ENCODE results near the gene PUM2. TPM values are rescaled to one million over a fixed set of nuclear protein-coding genes. Genes with fewer than 3 reads are reported as not detected.
A peak's percentile ranks its signal among the peaks of the same experiment; 100 is the strongest.

Gene PUM2
- total RNA-seq, 5 donors from 2014 or later (not counting 1 experiment from before 2014, with no cell fraction given): 128 to 154 (median 138) TPM

DNA sequence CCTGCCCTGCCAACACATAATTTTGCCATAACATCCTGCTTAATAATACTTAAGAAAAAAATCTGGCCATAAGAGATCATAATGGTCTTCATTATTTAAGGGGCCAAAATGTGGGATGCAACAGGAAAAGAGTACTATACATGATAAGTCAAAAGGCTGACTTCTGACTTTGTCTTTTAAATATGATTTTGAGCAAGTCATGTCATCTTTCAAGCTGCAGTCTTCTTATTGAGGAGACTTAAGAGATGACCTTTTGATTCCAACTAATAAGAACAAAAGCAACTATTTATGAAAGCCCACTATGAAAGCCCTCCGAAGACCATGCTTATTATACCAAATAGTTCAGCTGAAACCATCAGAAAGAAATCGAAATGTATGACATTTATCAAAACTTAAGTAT lies 41.6 kb downstream of the PUM2 start:
- ATAC-seq (replicated peaks in 1 of 4) (no peak), DNase-seq (no peak)
- Mint-ChIP-seq H3K27me3 (no peaks in the 10 kb centered on the region), H3K4me1 (peaks cover 22 to 29% (median 26%) of the 10 kb centered on the region in 3 donors), H3K9me3 (no peaks in the 10 kb centered on the region), H3K27ac (no peak overlapping the region), H3K4me3 (no peak overlapping the region), H3K36me3 (peaks cover 47% of the 10 kb centered on the region)
- WGBS (ENCODE audit: insufficient coverage): 100% methylated on average over 1 of the region's 2 CpGs
- Histone ChIP-seq H3K4me3 (ENCODE audit: control insufficient read depth in 1 of 2, extremely low read depth in 1 of 2, low read length in 1 of 2) (no peak overlapping the region), H3K27me3 (replicated peaks in 1 of 2; ENCODE audit: control insufficient read depth in 2 of 2, extremely low read depth in 1 of 2, insufficient read depth in 2 of 2, low read length in 1 of 2) (no peaks in the 10 kb centered on the region), H3K27ac (ENCODE audit: low read length) (no peak overlapping the region), H3K9me3 (no peaks in the 10 kb centered on the region), H3K4me1 (ENCODE audit: control insufficient read depth in 1 of 2, extremely low read depth in 1 of 2, insufficient read depth in 2 of 2, low read length in 2 of 2) (peaks cover 0 to 2% of the 10 kb centered on the region in 2 experiments), H3K36me3 (ENCODE audit: control insufficient read depth in 2 of 2, extremely low read depth in 1 of 2, insufficient read depth in 1 of 2, low read length in 1 of 2) (peaks cover 5 to 53% of the 10 kb centered on the region in 2 donors)
- ChIA-PET POLR2A (interaction anchor here in 1 of 2 donors (0.5 kb wide), 1 partner anchor 8 kb away, joined by 3 read pairs; no protein-coding TSS in a partner anchor), CTCF (no interaction called here)

DNA sequence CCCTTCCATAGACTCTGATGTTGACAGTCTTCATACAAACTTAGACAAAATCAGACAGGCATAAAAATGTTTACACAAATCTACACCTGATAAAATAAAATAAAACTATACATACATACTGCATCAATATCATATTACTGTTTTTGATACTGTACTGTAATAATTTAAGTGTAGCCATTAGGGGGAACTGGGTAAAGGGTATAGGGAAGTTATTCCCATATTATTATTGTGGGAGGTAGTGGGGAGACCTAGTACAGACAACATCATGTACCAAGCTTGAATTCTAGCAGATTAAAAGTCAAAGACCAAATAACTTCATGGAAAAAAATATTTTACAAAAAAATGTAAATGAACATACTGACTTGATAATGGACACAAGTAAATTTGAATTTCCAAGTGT lies 43.3 kb downstream of the PUM2 start:
- Histone ChIP-seq H3K9me3 (no peaks in the 10 kb centered on the region), H3K4me3 (ENCODE audit: control insufficient read depth in 1 of 2, extremely low read depth in 1 of 2, low read length in 1 of 2) (no peak overlapping the region), H3K4me1 (ENCODE audit: control insufficient read depth in 1 of 2, extremely low read depth in 1 of 2, insufficient read depth in 2 of 2, low read length in 2 of 2) (no peaks in the 10 kb centered on the region), H3K36me3 (ENCODE audit: control insufficient read depth in 2 of 2, extremely low read depth in 1 of 2, insufficient read depth in 1 of 2, low read length in 1 of 2) (peaks cover 5 to 56% of the 10 kb centered on the region in 2 donors), H3K27ac (ENCODE audit: low read length) (no peak overlapping the region), H3K27me3 (replicated peaks in 1 of 2; ENCODE audit: control insufficient read depth in 2 of 2, extremely low read depth in 1 of 2, insufficient read depth in 2 of 2, low read length in 1 of 2) (no peaks in the 10 kb centered on the region)
- ATAC-seq (replicated peaks in 1 of 4): no peak
- Mint-ChIP-seq H3K27me3 (no peaks in the 10 kb centered on the region), H3K4me1 (peaks cover 18 to 27% (median 21%) of the 10 kb centered on the region in 3 donors), H3K4me3 (no peak overlapping the region), H3K36me3 (peaks cover 46% of the 10 kb centered on the region), H3K27ac (no peak overlapping the region), H3K9me3 (no peaks in the 10 kb centered on the region)
- POLR2A ChIA-PET: no interaction called here
- CTCF ChIA-PET: no interaction called here
- DNase-seq: no peak

DNA sequence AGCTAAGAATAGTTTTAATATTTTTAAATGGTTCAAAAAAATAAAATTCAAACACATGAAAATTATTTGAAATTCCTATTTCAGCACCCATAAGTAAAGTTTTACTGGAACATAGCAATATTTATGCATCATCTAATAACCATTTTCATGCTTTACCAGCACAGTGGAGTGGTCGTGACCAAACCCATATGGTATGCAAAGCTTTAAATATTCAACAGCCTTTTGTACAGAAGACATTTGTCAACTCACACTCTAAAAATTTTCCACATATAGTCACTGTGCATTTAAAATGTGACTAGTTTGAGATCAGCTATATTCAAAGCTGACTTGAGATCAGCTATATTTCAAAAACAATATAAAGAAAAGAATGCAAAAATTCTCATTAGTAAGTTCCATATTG lies 46.2 kb downstream of the PUM2 start:
- ChIA-PET CTCF (interaction anchor here (0.8 to 1.6 kb wide), 4 partner anchors 11 to 60 kb away, joined by 3 to 10 read pairs (median 3); no protein-coding TSS in a partner anchor), POLR2A (interaction anchor here in 1 of 2 donors (1.6 kb wide), 1 partner anchor 22 kb away, joined by 8 read pairs; no protein-coding TSS in a partner anchor)
- no peak overlapping the region for H3K4me3 Mint-ChIP-seq
- DNase-seq: no peak
- no peaks in the 10 kb centered on the region for H3K9me3 Mint-ChIP-seq
- no peaks in the 10 kb centered on the region for H3K27me3 Mint-ChIP-seq
- H3K27ac Mint-ChIP-seq: no peak overlapping the region
- WGBS (ENCODE audit: insufficient coverage): no CpG with 5 or more reads among the region's 1 CpG
- no peaks in the 10 kb centered on the region for H3K9me3 ChIP-seq
- H3K27me3 ChIP-seq (replicated peaks in 1 of 2; ENCODE audit: control insufficient read depth in 2 of 2, extremely low read depth in 1 of 2, insufficient read depth in 2 of 2, low read length in 1 of 2): no peaks in the 10 kb centered on the region
- H3K27ac ChIP-seq (ENCODE audit: low read length): no peak overlapping the region
- peaks cover 5 to 67% of the 10 kb centered on the region in 2 donors for H3K36me3 ChIP-seq (ENCODE audit: control insufficient read depth in 2 of 2, extremely low read depth in 1 of 2, insufficient read depth in 1 of 2, low read length in 1 of 2)
- H3K4me1 ChIP-seq (ENCODE audit: control insufficient read depth in 1 of 2, extremely low read depth in 1 of 2, insufficient read depth in 2 of 2, low read length in 2 of 2): no peaks in the 10 kb centered on the region
- peaks cover 17 to 27% (median 18%) of the 10 kb centered on the region in 3 donors for H3K4me1 Mint-ChIP-seq
- ATAC-seq (replicated peaks in 1 of 4): no peak
- no peak overlapping the region for H3K4me3 ChIP-seq (ENCODE audit: control insufficient read depth in 1 of 2, extremely low read depth in 1 of 2, low read length in 1 of 2)
- H3K36me3 Mint-ChIP-seq: peaks cover 48% of the 10 kb centered on the region

DNA sequence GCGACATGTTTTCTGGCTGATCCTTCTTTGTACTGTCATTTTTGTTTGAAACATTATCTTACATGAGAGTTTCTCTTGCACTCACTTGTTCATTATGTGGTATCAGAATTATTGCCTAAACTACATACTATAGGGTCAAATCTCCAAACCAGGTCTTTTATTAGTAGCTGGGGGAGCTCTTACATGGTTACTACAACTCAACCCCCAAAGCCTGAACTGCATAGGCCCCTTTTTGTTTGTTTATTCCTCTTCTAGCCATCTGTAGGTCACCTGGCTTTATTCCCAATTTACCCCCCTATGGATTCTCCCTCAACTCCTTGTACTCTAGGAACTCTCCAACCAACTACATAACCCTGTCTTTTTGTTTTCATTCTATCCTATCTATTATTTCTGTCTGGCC lies 46.7 kb downstream of the PUM2 start:
- Histone ChIP-seq H3K27me3 (replicated peaks in 1 of 2; ENCODE audit: control insufficient read depth in 2 of 2, extremely low read depth in 1 of 2, insufficient read depth in 2 of 2, low read length in 1 of 2) (no peaks in the 10 kb centered on the region), H3K27ac (ENCODE audit: low read length) (no peak overlapping the region), H3K36me3 (ENCODE audit: control insufficient read depth in 2 of 2, extremely low read depth in 1 of 2, insufficient read depth in 1 of 2, low read length in 1 of 2) (peaks cover 5 to 71% of the 10 kb centered on the region in 2 donors), H3K9me3 (no peaks in the 10 kb centered on the region), H3K4me1 (ENCODE audit: control insufficient read depth in 1 of 2, extremely low read depth in 1 of 2, insufficient read depth in 2 of 2, low read length in 2 of 2) (no peaks in the 10 kb centered on the region), H3K4me3 (ENCODE audit: control insufficient read depth in 1 of 2, extremely low read depth in 1 of 2, low read length in 1 of 2) (no peak overlapping the region)
- DNase-seq: no peak
- Mint-ChIP-seq H3K4me1 (peaks cover 13 to 24% (median 18%) of the 10 kb centered on the region in 3 donors), H3K27ac (peak overlapping the region in 1 of 2 donors; percentile 31), H3K4me3 (no peak overlapping the region), H3K9me3 (no peaks in the 10 kb centered on the region), H3K36me3 (peaks cover 44% of the 10 kb centered on the region), H3K27me3 (no peaks in the 10 kb centered on the region)
- ChIA-PET POLR2A (interaction anchor here in 1 of 2 donors (1.6 kb wide), 1 partner anchor 22 kb away, joined by 8 read pairs; no protein-coding TSS in a partner anchor), CTCF (interaction anchor here in 1 of 2 donors (0.8 to 1.1 kb wide), 3 partner anchors 11 to 60 kb away, joined by 3 read pairs; no protein-coding TSS in a partner anchor)
- WGBS (ENCODE audit: insufficient coverage): no CpG with 5 or more reads among the region's 1 CpG
- no peak for ATAC-seq (replicated peaks in 1 of 4)

DNA sequence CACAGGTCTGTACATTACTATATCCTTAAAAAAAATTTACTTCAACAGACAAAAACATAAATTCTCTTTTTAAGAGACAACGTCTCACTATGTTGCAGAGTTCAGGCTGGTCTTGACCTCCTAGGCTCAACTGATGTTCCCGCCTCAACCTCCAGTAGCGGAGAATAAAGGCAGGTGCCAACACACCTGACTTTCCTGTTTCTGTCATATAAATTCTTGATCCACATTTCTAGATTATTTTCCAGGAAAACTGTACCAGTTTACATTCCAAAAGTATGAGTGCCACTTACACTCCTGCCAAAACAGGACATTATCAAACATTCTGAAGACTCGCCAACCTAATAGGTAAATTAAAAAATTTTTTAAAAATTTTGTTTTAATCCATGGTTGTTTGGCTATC lies 48.6 kb downstream of the PUM2 start:
- H3K27me3 ChIP-seq (replicated peaks in 1 of 2; ENCODE audit: control insufficient read depth in 2 of 2, extremely low read depth in 1 of 2, insufficient read depth in 2 of 2, low read length in 1 of 2): no peaks in the 10 kb centered on the region
- no peak overlapping the region for H3K4me3 Mint-ChIP-seq
- no peak overlapping the region for H3K27ac ChIP-seq (ENCODE audit: low read length)
- no peak overlapping the region for H3K4me3 ChIP-seq (ENCODE audit: control insufficient read depth in 1 of 2, extremely low read depth in 1 of 2, low read length in 1 of 2)
- 100% methylated on average over 2 of the region's 4 CpGs for WGBS (ENCODE audit: insufficient coverage)
- peaks cover 0 to 72% of the 10 kb centered on the region in 2 donors for H3K36me3 ChIP-seq (ENCODE audit: control insufficient read depth in 2 of 2, extremely low read depth in 1 of 2, insufficient read depth in 1 of 2, low read length in 1 of 2)
- POLR2A ChIA-PET: no interaction called here
- H3K9me3 Mint-ChIP-seq: no peaks in the 10 kb centered on the region
- H3K4me1 ChIP-seq (ENCODE audit: control insufficient read depth in 1 of 2, extremely low read depth in 1 of 2, insufficient read depth in 2 of 2, low read length in 2 of 2): no peaks in the 10 kb centered on the region
- H3K4me1 Mint-ChIP-seq: peaks cover 11 to 23% (median 22%) of the 10 kb centered on the region in 3 donors
- no peak for ATAC-seq (replicated peaks in 1 of 4)
- no peak for DNase-seq
- H3K36me3 Mint-ChIP-seq: peaks cover 37% of the 10 kb centered on the region
- no peaks in the 10 kb centered on the region for H3K27me3 Mint-ChIP-seq
- H3K9me3 ChIP-seq: no peaks in the 10 kb centered on the region
- CTCF ChIA-PET: no interaction called here
- no peak overlapping the region for H3K27ac Mint-ChIP-seq

DNA sequence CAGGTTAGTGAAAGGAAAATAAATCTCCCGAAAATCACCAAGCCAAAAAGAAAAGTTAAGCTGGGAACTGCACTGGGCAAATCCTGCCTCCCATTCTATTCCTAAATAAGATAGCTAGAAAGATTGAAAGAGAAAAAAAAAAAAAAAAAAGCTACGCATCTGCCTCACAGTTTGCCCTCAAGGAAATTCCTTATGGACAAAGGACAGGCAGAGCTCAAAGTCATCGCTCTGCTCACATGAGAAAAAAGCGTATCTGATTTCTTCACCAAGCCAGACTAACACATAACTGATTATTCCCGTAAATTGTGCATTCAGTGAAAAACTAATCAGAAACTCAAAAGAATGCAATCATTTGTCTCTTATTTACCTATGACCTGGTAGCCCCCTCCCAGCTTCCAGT lies 50.0 kb downstream of the PUM2 start:
- ChIA-PET POLR2A (interaction anchor here (0.6 to 0.7 kb wide), 4 partner anchors 8 to 471 kb away, joined by 3 to 7 read pairs (median 5); no protein-coding TSS in a partner anchor), CTCF (interaction anchor here (0.6 to 0.7 kb wide), 2 partner anchors 20 to 351 kb away, joined by 4 to 7 read pairs; no protein-coding TSS in a partner anchor)
- no peak for DNase-seq
- Histone ChIP-seq H3K27me3 (replicated peaks in 1 of 2; ENCODE audit: control insufficient read depth in 2 of 2, extremely low read depth in 1 of 2, insufficient read depth in 2 of 2, low read length in 1 of 2) (no peaks in the 10 kb centered on the region), H3K4me3 (ENCODE audit: control insufficient read depth in 1 of 2, extremely low read depth in 1 of 2, low read length in 1 of 2) (no peak overlapping the region), H3K27ac (ENCODE audit: low read length) (no peak overlapping the region), H3K36me3 (ENCODE audit: control insufficient read depth in 2 of 2, extremely low read depth in 1 of 2, insufficient read depth in 1 of 2, low read length in 1 of 2) (peaks cover 7 to 69% of the 10 kb centered on the region in 2 donors), H3K9me3 (no peaks in the 10 kb centered on the region), H3K4me1 (ENCODE audit: control insufficient read depth in 1 of 2, extremely low read depth in 1 of 2, insufficient read depth in 2 of 2, low read length in 2 of 2) (no peaks in the 10 kb centered on the region)
- no peak for ATAC-seq (replicated peaks in 1 of 4)
- Mint-ChIP-seq H3K9me3 (no peaks in the 10 kb centered on the region), H3K27ac (no peak overlapping the region), H3K36me3 (peaks cover 40% of the 10 kb centered on the region), H3K4me3 (no peak overlapping the region), H3K27me3 (no peaks in the 10 kb centered on the region), H3K4me1 (peaks cover 12 to 22% (median 22%) of the 10 kb centered on the region in 3 donors)
- WGBS (ENCODE audit: insufficient coverage): 100% methylated on average over 3 of the region's 5 CpGs
